Measurements from ENCODE around the gene ZSCAN12.

DNA sequence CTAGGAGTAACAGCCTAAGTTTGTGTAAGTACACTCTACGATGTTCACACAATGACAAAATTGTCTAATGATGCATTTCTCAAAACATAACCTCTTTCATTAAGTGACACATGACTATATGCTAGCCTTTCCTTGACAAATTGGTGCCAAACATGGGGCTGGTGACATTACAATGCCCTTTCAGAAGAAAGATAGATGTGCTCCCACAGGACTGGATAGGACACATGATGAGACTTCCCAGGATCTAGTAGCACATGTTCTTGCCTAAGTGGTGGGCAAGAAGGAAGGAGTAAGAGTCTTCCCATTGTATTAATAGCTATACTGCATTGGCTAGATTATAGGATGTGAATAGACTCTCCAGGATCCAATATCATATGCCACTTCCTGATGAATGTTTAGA is 28.3 kb downstream of the ZSCAN12 start:
- TF ChIP-seq NR2C2 (CRISPR knock-in tag; IDR thresholded peaks at IDR 0.05; ENCODE audit: borderline replicate concordance): no peak
- no peak for TF ChIP-seq ZNF143 (CRISPR knock-in tag; IDR thresholded peaks at IDR 0.05)
- no peak for TF ChIP-seq SMARCC2 (IDR thresholded peaks at IDR 0.05)
- no peak for TF ChIP-seq ZEB1 (IDR thresholded peaks at IDR 0.05; ENCODE audit: insufficient replicate concordance, low read depth)
- TF ChIP-seq TAF1 (CRISPR knock-in tag; IDR thresholded peaks at IDR 0.05): no peak
- TF ChIP-seq SAP130 (CRISPR knock-in tag; IDR thresholded peaks at IDR 0.05; ENCODE audit: low read depth): no peak

Data from HepG2 (cell line).